ENCODE data around the gene SOX18.

Gene SOX18

GRCh38 chr20:64010711-64011237 lies 38.7 kb downstream of the SOX18 start:
- no peak for TF ChIP-seq MAX (IDR thresholded peaks at IDR 0.05)
- no peak for TF ChIP-seq YY1 (IDR thresholded peaks at IDR 0.05; ENCODE audit: low read depth)
- no peak for TF ChIP-seq USF1 (IDR thresholded peaks at IDR 0.05)

GRCh38 chr20:64009811-64010387 lies 39.5 kb downstream of the SOX18 start:
- TF ChIP-seq MAX (IDR thresholded peaks at IDR 0.05) (no peak), CREB1 (IDR thresholded peaks at IDR 0.05; ENCODE audit: low read depth) (no peak), EGR1 (IDR thresholded peaks at IDR 0.05) (no peak), ZBTB7A (IDR thresholded peaks at IDR 0.05; ENCODE audit: low read depth) (no peak), YY1 (IDR thresholded peaks at IDR 0.05; ENCODE audit: low read depth) (no peak), NFIC (IDR thresholded peaks at IDR 0.05) (no peak), EP300 (IDR thresholded peaks at IDR 0.05; ENCODE audit: borderline replicate concordance) (no peak), USF1 (IDR thresholded peaks at IDR 0.05) (no peak), CEBPB (IDR thresholded peaks at IDR 0.05) (no peak), TAF1 (IDR thresholded peaks at IDR 0.05; ENCODE audit: low read depth) (no peak), REST (IDR thresholded peaks at IDR 0.05; ENCODE audit: low read depth) (no peak), RAD21 (IDR thresholded peaks at IDR 0.05; ENCODE audit: low read depth) (no peak), TCF12 (IDR thresholded peaks at IDR 0.05; ENCODE audit: low read depth) (no peak), TEAD4 (IDR thresholded peaks at IDR 0.05) (no peak), FOXM1 (IDR thresholded peaks at IDR 0.05; ENCODE audit: borderline replicate concordance, low read depth) (no peak)

GRCh38 chr20:64006902-64007301 lies 42.5 kb downstream of the SOX18 start:
- TF ChIP-seq USF1 (IDR thresholded peaks at IDR 0.05) (no peak), CREB1 (IDR thresholded peaks at IDR 0.05; ENCODE audit: low read depth) (no peak), FOXM1 (IDR thresholded peaks at IDR 0.05; ENCODE audit: borderline replicate concordance, low read depth) (no peak), TAF1 (IDR thresholded peaks at IDR 0.05; ENCODE audit: low read depth) (no peak), ZBTB7A (IDR thresholded peaks at IDR 0.05; ENCODE audit: low read depth) (no peak), EP300 (IDR thresholded peaks at IDR 0.05; ENCODE audit: borderline replicate concordance) (no peak), RAD21 (IDR thresholded peaks at IDR 0.05; ENCODE audit: low read depth) (no peak), YY1 (IDR thresholded peaks at IDR 0.05; ENCODE audit: low read depth) (no peak)

- no peak for TF ChIP-seq YY1 (IDR thresholded peaks at IDR 0.05; ENCODE audit: low read depth)
- no peak for TF ChIP-seq USF1 (IDR thresholded peaks at IDR 0.05)
- no peak for TF ChIP-seq CEBPB (IDR thresholded peaks at IDR 0.05)
- TF ChIP-seq RAD21 (IDR thresholded peaks at IDR 0.05; ENCODE audit: low read depth), result no peak
- TF ChIP-seq TEAD4 (IDR thresholded peaks at IDR 0.05), result no peak
- TF ChIP-seq CREB1 (IDR thresholded peaks at IDR 0.05; ENCODE audit: low read depth), result no peak
- no peak for TF ChIP-seq FOXM1 (IDR thresholded peaks at IDR 0.05; ENCODE audit: borderline replicate concordance, low read depth)
- no peak for TF ChIP-seq EP300 (IDR thresholded peaks at IDR 0.05; ENCODE audit: borderline replicate concordance)
- TF ChIP-seq ZBTB7A (IDR thresholded peaks at IDR 0.05; ENCODE audit: low read depth), result no peak
- no peak for TF ChIP-seq NFIC (IDR thresholded peaks at IDR 0.05)
- TF ChIP-seq TAF1 (IDR thresholded peaks at IDR 0.05; ENCODE audit: low read depth), result no peak
- TF ChIP-seq MAX (IDR thresholded peaks at IDR 0.05), result no peak
- no peak for TF ChIP-seq EGR1 (IDR thresholded peaks at IDR 0.05)
- no peak for TF ChIP-seq TCF12 (IDR thresholded peaks at IDR 0.05; ENCODE audit: low read depth)
- no peak for TF ChIP-seq REST (IDR thresholded peaks at IDR 0.05; ENCODE audit: low read depth)
These were observed 42.9 kb downstream of the SOX18 start for GRCh38 chr20:64006490-64006889.

- TF ChIP-seq RAD21 (IDR thresholded peaks at IDR 0.05; ENCODE audit: low read depth) (no peak), REST (IDR thresholded peaks at IDR 0.05; ENCODE audit: low read depth) (no peak), TAF1 (IDR thresholded peaks at IDR 0.05; ENCODE audit: low read depth) (no peak), EGR1 (IDR thresholded peaks at IDR 0.05) (no peak), YY1 (IDR thresholded peaks at IDR 0.05; ENCODE audit: low read depth) (no peak), USF1 (IDR thresholded peaks at IDR 0.05) (no peak), FOXM1 (IDR thresholded peaks at IDR 0.05; ENCODE audit: borderline replicate concordance, low read depth) (no peak), TEAD4 (IDR thresholded peaks at IDR 0.05) (no peak), CEBPB (IDR thresholded peaks at IDR 0.05) (no peak), NFIC (IDR thresholded peaks at IDR 0.05) (no peak), MAX (IDR thresholded peaks at IDR 0.05) (no peak), ZBTB7A (IDR thresholded peaks at IDR 0.05; ENCODE audit: low read depth) (no peak), CREB1 (IDR thresholded peaks at IDR 0.05; ENCODE audit: low read depth) (no peak), TCF12 (IDR thresholded peaks at IDR 0.05; ENCODE audit: low read depth) (no peak), EP300 (IDR thresholded peaks at IDR 0.05; ENCODE audit: borderline replicate concordance) (no peak)
These were observed 44.0 kb downstream of the SOX18 start for GRCh38 chr20:64005394-64005793.

Data from Ishikawa (cell line).